ENCODE data around the gene PEX16.

DNA sequence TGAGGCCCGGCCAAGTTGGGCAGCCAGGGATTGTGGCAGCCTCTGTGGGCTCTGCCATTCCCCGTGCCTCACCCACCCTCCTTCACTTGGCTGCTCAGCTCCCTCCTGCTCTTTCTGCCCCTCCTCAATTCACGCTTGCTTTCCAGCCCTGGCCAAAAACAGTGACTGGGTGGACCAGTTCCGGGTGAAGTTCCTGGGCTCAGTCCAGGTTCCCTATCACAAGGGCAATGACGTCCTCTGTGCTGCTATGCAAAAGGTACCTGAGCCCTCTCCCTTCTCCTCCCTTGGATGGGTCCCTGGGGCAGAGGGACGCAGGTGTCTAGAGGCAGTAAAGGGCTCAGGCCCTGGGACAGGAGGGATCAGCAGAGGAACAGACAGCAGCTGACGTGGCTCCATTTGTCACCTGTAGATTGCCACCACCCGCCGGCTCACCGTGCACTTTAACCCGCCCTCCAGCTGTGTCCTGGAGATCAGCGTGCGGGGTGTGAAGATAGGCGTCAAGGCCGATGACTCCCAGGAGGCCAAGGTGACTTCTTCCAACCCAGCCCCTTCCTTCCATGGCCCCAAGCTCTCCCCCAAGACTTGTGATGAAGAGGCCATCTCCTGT lies 13.3 kb downstream of the PEX16 start:
- TF ChIP-seq POLR2A (IDR thresholded peaks at IDR 0.05) = no peak
- TF ChIP-seq CTCF (IDR thresholded peaks at IDR 0.05) = no peak

Data from esophagus squamous epithelium (tissue), 4 donors.